HCT116 (cell line): Measurements from ENCODE around the gene NDUFS4. TPM values are rescaled to one million over a fixed set of nuclear protein-coding genes. Genes with fewer than 3 reads are reported as not detected.

Experiments used
- ATAC-seq: fragments of 200-7000 bp; cut with Tn5 transposase; 2 replicates; pipeline ENCODE4 v1.9.1; 2020; ENCODE audit warnings: mild to moderate bottlenecking, moderate library complexity
- BruUV-seq: library from RNA; stranded (reverse); fragments of 400-500 nt; replicated peaks from 2 replicates; lab custom pipeline; 2021; lab: Mats Ljungman, UMichigan
- CTCF ChIA-PET: fragments of 300-600 bp; sonication (Branson Sonifier 250); formaldehyde crosslinking; loops from one replicate; lab custom pipeline; 2021; ENCODE audit warnings: antibody characterized with exemption; lab: Charles Lee
- POLR2A ChIA-PET: fragments of 300-600, 350-600 bp; sonication (Branson Sonifier 250); formaldehyde crosslinking; loops from one replicate; lab custom pipeline; 2021; ENCODE audit warnings: antibody characterized with exemption; lab: Charles Lee
- RAD21 ChIA-PET, 2 experiments: fragments of 300-600 bp; sonication (Branson Sonifier 250); formaldehyde crosslinking; loops; one replicate each; lab custom pipeline; 2023; ENCODE audit warnings: low total read pairs in 2 of 2; ENCODE audit not compliant: uncharacterized antibody in 2 of 2, unreplicated experiment in 2 of 2, low non-redundant PET in 1 of 2; lab: Charles Lee
- DNase-seq: peaks from one replicate; pipeline ENCODE4 v3.0.0-alpha.2; 2010; ENCODE audit warnings: low read depth, low spot score
- H2AFZ ChIP-seq: fragments of 200-600 bp; shearing (Covaris generic), sonication (generic); 2 replicates; pipeline ENCODE4 v1.6.1; 2017; ENCODE audit warnings: low read depth, mixed run types, mixed read lengths, antibody characterized with exemption, low read length; ENCODE audit not compliant: poor library complexity, severe bottlenecking
- H3K27ac ChIP-seq: 2 replicates; pipeline ENCODE4 v1.5.1; 2012; ENCODE audit warnings: low read depth, low read length
- H3K27me3 ChIP-seq: fragments of 200-600 bp; sonication (generic); 2 replicates; pipeline ENCODE4 v1.6.1; 2016; ENCODE audit warnings: mixed run types, low read length, mixed read lengths; ENCODE audit not compliant: insufficient read depth
- H3K36me3 ChIP-seq, 2 experiments: fragments of 200-500 bp in 1 of 2; fragments of 200-600 bp in 1 of 2; sonication (Bioruptor generic) in 1 of 2; sonication (generic) in 1 of 2; 2 replicates each; pipeline versions ENCODE4 v1.5.1 to v1.6.1; 2014 to 2016; ENCODE audit warnings: low read length in 2 of 2, inconsistent platforms in 1 of 2, mixed read lengths in 1 of 2, mixed run types in 1 of 2; ENCODE audit not compliant: insufficient read depth in 2 of 2, control insufficient read depth in 1 of 2
- H3K4me1 ChIP-seq, 2 experiments: fragments of 200-600 bp in 1 of 2; sonication (generic) in 1 of 2; 2 replicates each; pipeline versions ENCODE4 v1.5.1 to v1.6.1; 2012 to 2017; ENCODE audit warnings: low read length in 2 of 2, inconsistent platforms in 1 of 2, mild to moderate bottlenecking in 1 of 2, mixed read lengths in 1 of 2, mixed run types in 1 of 2, moderate library complexity in 1 of 2; ENCODE audit not compliant: insufficient read depth in 2 of 2, control insufficient read depth in 1 of 2
- H3K4me2 ChIP-seq: fragments of 200-600 bp; sonication (generic); 2 replicates; pipeline ENCODE4 v1.6.1; 2017; ENCODE audit warnings: mixed run types, low read length, mixed read lengths
- H3K4me3 ChIP-seq, 2 experiments: fragments of 200-600 bp in 1 of 2; sonication (generic) in 1 of 2; replicated peaks in 1 of 2; 2 replicates each; pipeline ENCODE4 v1.5.1; 2011 to 2016; ENCODE audit warnings: low read length in 2 of 2, control low read depth in 1 of 2, low read depth in 1 of 2, mild to moderate bottlenecking in 1 of 2, mixed read lengths in 1 of 2, mixed run types in 1 of 2
- H3K79me2 ChIP-seq: fragments of 200-600 bp; sonication (generic); 2 replicates; pipeline ENCODE4 v1.6.1; 2017; ENCODE audit warnings: mild to moderate bottlenecking, mixed run types, low read length, moderate library complexity, mixed read lengths; ENCODE audit not compliant: insufficient read depth
- H3K9ac ChIP-seq: fragments of 200-600 bp; sonication (generic); 2 replicates; pipeline ENCODE4 v1.6.1; 2016; ENCODE audit warnings: low read length, mixed read lengths
- H3K9me2 ChIP-seq: fragments of 200-600 bp; sonication (generic), shearing (Covaris generic); 2 replicates; pipeline ENCODE4 v1.6.1; 2017; ENCODE audit warnings: mixed run types, mild to moderate bottlenecking, moderate library complexity; ENCODE audit not compliant: insufficient read depth
- H3K9me3 ChIP-seq, 2 experiments: fragments of 200-500 bp in 1 of 2; fragments of 200-600 bp in 1 of 2; sonication (Bioruptor generic) in 1 of 2; sonication (generic) in 1 of 2; 2 replicates each; pipeline ENCODE4 v1.6.1; 2014 to 2017; ENCODE audit warnings: low read length in 2 of 2, mixed read lengths in 2 of 2, inconsistent platforms in 1 of 2, low read depth in 1 of 2, mild to moderate bottlenecking in 1 of 2, mixed run types in 1 of 2, moderate library complexity in 1 of 2; ENCODE audit not compliant: control insufficient read depth in 1 of 2, insufficient read depth in 1 of 2
- H4K20me1 ChIP-seq: fragments of 200-600 bp; sonication (generic), shearing (Covaris generic); 2 replicates; pipeline ENCODE4 v1.6.1; 2017; ENCODE audit warnings: mixed run types, mild to moderate bottlenecking, moderate library complexity; ENCODE audit not compliant: insufficient read depth
- CEBPB ChIP-seq: IDR thresholded peaks from 2 replicates; pipeline ENCODE4 v1.6.1; 2012; ENCODE audit warnings: low read depth
- CTCF ChIP-seq, 3 experiments: fragments of 200-600 bp in 1 of 3; sonication (generic) in 1 of 3; IDR thresholded peaks in 2 of 3; conservative IDR thresholded peaks in 1 of 3; 2 replicates each; pipeline ENCODE4 v1.5.1; 2012 to 2017; ENCODE audit warnings: low read depth in 2 of 3, low read length in 2 of 3, antibody characterized with exemption in 1 of 3, borderline replicate concordance in 1 of 3, control low read depth in 1 of 3, mild to moderate bottlenecking in 1 of 3, mixed read lengths in 1 of 3, mixed run types in 1 of 3, moderate library complexity in 1 of 3; ENCODE audit not compliant: insufficient read depth in 1 of 3
- ELF1 ChIP-seq: IDR thresholded peaks from 2 replicates; pipeline ENCODE4 v1.6.1; 2012; ENCODE audit warnings: low read depth, borderline replicate concordance
- MAX ChIP-seq: IDR thresholded peaks from 2 replicates; pipeline ENCODE4 v1.6.1; 2012
- POLR2A ChIP-seq: IDR thresholded peaks from 2 replicates; pipeline ENCODE4 v1.7.0; 2011; ENCODE audit warnings: borderline replicate concordance; ENCODE audit not compliant: insufficient read depth, insufficient read length; ENCODE audit errors: extremely low read depth
- POLR2AphosphoS5 ChIP-seq: IDR thresholded peaks from 2 replicates; pipeline ENCODE4 v1.6.1; 2011; ENCODE audit warnings: mild to moderate bottlenecking, low read depth, low read length, moderate library complexity
- REST ChIP-seq: IDR thresholded peaks from 2 replicates; pipeline ENCODE4 v1.6.1; 2012; ENCODE audit warnings: low read depth
- SP1 ChIP-seq: IDR thresholded peaks from 2 replicates; pipeline ENCODE4 v1.6.1; 2012; ENCODE audit warnings: low read depth
- SRF ChIP-seq: IDR thresholded peaks from 2 replicates; pipeline ENCODE4 v1.6.1; 2012; ENCODE audit warnings: low read depth
- TCF7L2 ChIP-seq: IDR thresholded peaks from 2 replicates; pipeline ENCODE4 v1.7.0; 2011; ENCODE audit warnings: borderline replicate concordance, inconsistent platforms; ENCODE audit not compliant: insufficient read depth, insufficient read length; ENCODE audit errors: extremely low read depth
- YY1 ChIP-seq: IDR thresholded peaks from 2 replicates; pipeline ENCODE4 v1.6.1; 2011; ENCODE audit warnings: low read length, low read depth, moderate library complexity, mild to moderate bottlenecking; ENCODE audit not compliant: insufficient replicate concordance; ENCODE audit errors: extremely low read depth
- ZFX ChIP-seq: fragments of 450-650 bp; IDR thresholded peaks from 2 replicates; pipeline ENCODE4 v1.6.1; 2017
- ZNF274 ChIP-seq: fragments of 200-500 bp; sonication (Bioruptor generic); IDR thresholded peaks from 2 replicates; pipeline ENCODE4 v1.6.1; 2014; ENCODE audit warnings: mild to moderate bottlenecking, low read depth, low read length, inconsistent platforms
- intact Hi-C: fragments of 100-400 bp; cut with micrococcal nuclease; formaldehyde crosslinking; loops from 2 replicates; pipeline ENCODE4 v1.10.0; 2022
- total RNA-seq: library from RNA; stranded (reverse); gene quantifications from one replicate; pipeline ENCODE4 v1.2.1, GENCODE V29; 2021; ENCODE audit not compliant: unreplicated experiment

NDUFS4 gene
- total RNA-seq, 1 experiment from 2014 or later: 91.4 TPM

- no peak for TF ChIP-seq TCF7L2
- no peak for TF ChIP-seq SP1
- TF ChIP-seq MAX: no peak
- TF ChIP-seq POLR2AphosphoS5: no peak
- TF ChIP-seq YY1: no peak
- no peak for TF ChIP-seq ZFX
- TF ChIP-seq, all 23 proteins: peak for 0
Measured at GRCh38 chr5:53568401-53568800, 8.0 kb downstream of the NDUFS4 start (continued).

GRCh38 chr5:53568871-53569270 lies 8.4 kb downstream of the NDUFS4 start:
- no peak overlapping the region for H3K4me3 ChIP-seq
- H3K9ac ChIP-seq: no peak overlapping the region
- DNase-seq (no peak), ATAC-seq (no peak)
- TF ChIP-seq MAX (no peak), ZFX (no peak), POLR2AphosphoS5 (no peak), CTCF (IDR thresholded peaks at IDR 0.05 in 2 of 3, conservative IDR thresholded peaks at IDR 0.05 in 1 of 3; ENCODE audit: borderline replicate concordance in 1 of 3, insufficient read depth in 1 of 3, low read depth in 2 of 3, low read length in 2 of 3) (no peak), POLR2A (no peak), REST (no peak), ZNF274 (no peak), SRF (no peak), CEBPB (no peak), YY1 (no peak), ELF1 (no peak)
- H3K27ac ChIP-seq: no peak overlapping the region
- ChIA-PET POLR2A (no interaction called here), RAD21 (no interaction called here), CTCF (no interaction called here)
- no peaks in the 10 kb centered on the region for H3K9me2 ChIP-seq
- H2AFZ ChIP-seq: no peak overlapping the region
- H3K79me2 ChIP-seq: peaks cover 94% of the 10 kb centered on the region
- H4K20me1 ChIP-seq: peaks cover 13% of the 10 kb centered on the region; the same call in 1 of the 2 replicates
- intact Hi-C loops: no loop called here
- no peaks in the 10 kb centered on the region for H3K9me3 ChIP-seq
- H3K36me3 ChIP-seq: no peaks in the 10 kb centered on the region
- no peaks in the 10 kb centered on the region for H3K4me1 ChIP-seq
- no peaks in the 10 kb centered on the region for H3K27me3 ChIP-seq
- BruUV-seq: no TSS peak
- no peak overlapping the region for H3K4me2 ChIP-seq
